Upper lobe of left lung (tissue), 6 donors: ENCODE results near the gene UNC80. TPM values are rescaled to one million over a fixed set of nuclear protein-coding genes. Genes with fewer than 3 reads are reported as not detected.

Experiments
- ATAC-seq, 2 donors: fragments of 200-7000 bp; cut with Tn5 transposase; one replicate each; pipeline ENCODE4 v1.9.1; 2022; ENCODE audit warnings: mild to moderate bottlenecking in 2 of 2, moderate library complexity in 2 of 2; ENCODE audit not compliant: low FRiP score in 2 of 2
- DNase-seq, 2 donors: peaks; one replicate each; pipeline ENCODE4 v3.0.0-alpha.2; 2019 to 2020
- H3K27ac ChIP-seq, 4 donors: fragments of 200-600 bp; sonication (generic); one replicate each; pipeline ENCODE4 v1.5.1; 2016 to 2019
- H3K27me3 ChIP-seq, 4 donors: fragments of 200-600 bp; sonication (generic); one replicate each; pipeline ENCODE4 v1.5.1; 2017 to 2019
- H3K36me3 ChIP-seq, 4 donors: fragments of 200-600 bp; sonication (generic); one replicate each; pipeline ENCODE4 v1.5.1; 2016 to 2019
- H3K4me1 ChIP-seq, 4 donors: fragments of 200-600 bp; sonication (generic); one replicate each; pipeline ENCODE4 v1.5.1; 2018 to 2019
- H3K4me3 ChIP-seq, 4 donors: fragments of 200-600 bp; sonication (generic); one replicate each; pipeline ENCODE4 v1.5.1; 2017 to 2019; ENCODE audit warnings: mild to moderate bottlenecking in 2 of 4, moderate library complexity in 1 of 4
- H3K9me3 ChIP-seq, 4 donors: fragments of 200-600 bp; sonication (generic); one replicate each; pipeline ENCODE4 v1.5.1; 2018 to 2019
- CTCF ChIP-seq, 6 experiments: fragments of 450-650 bp in 4 of 6; fragments of 200-600 bp in 2 of 6; sonication (generic) in 2 of 6; IDR thresholded peaks; one replicate each; pipeline ENCODE4 v1.5.1; 2016 to 2019; ENCODE audit warnings: antibody characterized with exemption in 6 of 6
- EP300 ChIP-seq, 4 donors: sonication (generic); formaldehyde crosslinking; IDR thresholded peaks; one replicate each; pipeline ENCODE4 v1.5.1; 2017; ENCODE audit warnings: antibody characterized with exemption in 4 of 4, control low read depth in 2 of 4
- POLR2A ChIP-seq, 4 donors: fragments of 450-650 bp; IDR thresholded peaks; one replicate each; pipeline ENCODE4 v1.5.1; 2016 to 2017; ENCODE audit warnings: antibody characterized with exemption in 4 of 4, mild to moderate bottlenecking in 2 of 4
- POLR2AphosphoS5 ChIP-seq, 2 donors: sonication (generic); formaldehyde crosslinking; IDR thresholded peaks; one replicate each; pipeline ENCODE4 v1.5.1; 2017; ENCODE audit warnings: antibody characterized with exemption in 2 of 2
- WGBS, 2 donors: methylation state at CpG; one replicate each; pipeline ENCODE4 v1.1.5; 2017 to 2018; 5-methylcytosine and 5-hydroxymethylcytosine counted together
- total RNA-seq, 6 donors: library from RNA; depleted of rRNA in 4 of 6; stranded (reverse); fragments of >200 nt in 4 of 6; gene quantifications; one replicate each; pipeline versions ENCODE4 v1.1.0 to v1.2.1, GENCODE V29; 2016 to 2021
- donor health status: DM: no; HTN: no; CAD: no; lungs with moderate emphysema.
- donor health status: DM: no; HTN: yes; CAD: no; lungs with severe emphysema.

Gene UNC80
- total RNA-seq, 6 donors from 2014 or later, result under 0.01 to 0.39 (median 0.13) TPM; not detected in 1

GRCh38 chr2:209965723-209966122 lies 194.1 kb downstream of the UNC80 start:
- no peak for DNase-seq
- H3K4me3 ChIP-seq, result no peak overlapping the region

GRCh38 chr2:209969692-209970091 lies 198.1 kb downstream of the UNC80 start:
- TF ChIP-seq CTCF (IDR thresholded peaks at IDR 0.05) (no peak), EP300 (IDR thresholded peaks at IDR 0.05) (no peak), POLR2AphosphoS5 (IDR thresholded peaks at IDR 0.05) (no peak), POLR2A (IDR thresholded peaks at IDR 0.05) (no peak)
- ATAC-seq (no peak), DNase-seq (no peak)
- H3K27me3 ChIP-seq, result no peaks in the 10 kb centered on the region
- no peaks in the 10 kb centered on the region for H3K9me3 ChIP-seq
- H3K4me1 ChIP-seq, result no peaks in the 10 kb centered on the region
- WGBS, 2 donors, result 92 to 94% methylated on average over 4 of the region's 4 CpGs
- H3K27ac ChIP-seq, result no peak overlapping the region
- H3K36me3 ChIP-seq, result no peaks in the 10 kb centered on the region
- H3K4me3 ChIP-seq, result no peak overlapping the region

More at GRCh38 chr2:209965723-209966122, 194.1 kb downstream of the UNC80 start:
- no peak for TF ChIP-seq POLR2A (IDR thresholded peaks at IDR 0.05)
- no peak for TF ChIP-seq EP300 (IDR thresholded peaks at IDR 0.05)
- no peak for TF ChIP-seq POLR2AphosphoS5 (IDR thresholded peaks at IDR 0.05)
- TF ChIP-seq CTCF (IDR thresholded peaks at IDR 0.05), result no peak
- Histone ChIP-seq H3K27ac (no peak overlapping the region), H3K36me3 (no peaks in the 10 kb centered on the region), H3K4me1 (peaks cover 0 to 3% (median under 1%) of the 10 kb centered on the region in 4 donors), H3K9me3 (no peaks in the 10 kb centered on the region), H3K27me3 (no peaks in the 10 kb centered on the region)
- WGBS, 2 donors, result 81 to 91% methylated on average over 2 of the region's 2 CpGs
- no peak for ATAC-seq

- H3K27me3 ChIP-seq, result no peaks in the 10 kb centered on the region
- no peak overlapping the region for H3K4me3 ChIP-seq
- ATAC-seq (no peak), DNase-seq (no peak)
- no peaks in the 10 kb centered on the region for H3K36me3 ChIP-seq
- H3K4me1 ChIP-seq, result no peaks in the 10 kb centered on the region
- TF ChIP-seq EP300 (IDR thresholded peaks at IDR 0.05), result no peak
- no peak for TF ChIP-seq POLR2AphosphoS5 (IDR thresholded peaks at IDR 0.05)
- no peak for TF ChIP-seq CTCF (IDR thresholded peaks at IDR 0.05)
- no peak for TF ChIP-seq POLR2A (IDR thresholded peaks at IDR 0.05)
- H3K9me3 ChIP-seq, result no peaks in the 10 kb centered on the region
- no peak overlapping the region for H3K27ac ChIP-seq
- WGBS, 2 donors, result 59 to 75% methylated on average over 2 of the region's 2 CpGs
Measured at GRCh38 chr2:209970271-209970670, 198.6 kb downstream of the UNC80 start.

GRCh38 chr2:209970711-209971110 lies 199.1 kb downstream of the UNC80 start:
- Histone ChIP-seq H3K27me3 (no peaks in the 10 kb centered on the region), H3K4me3 (no peak overlapping the region), H3K4me1 (no peaks in the 10 kb centered on the region), H3K27ac (no peak overlapping the region), H3K36me3 (no peaks in the 10 kb centered on the region), H3K9me3 (no peaks in the 10 kb centered on the region)
- ATAC-seq, result no peak
- no peak for DNase-seq
- TF ChIP-seq POLR2A (IDR thresholded peaks at IDR 0.05) (no peak), EP300 (IDR thresholded peaks at IDR 0.05) (no peak), POLR2AphosphoS5 (IDR thresholded peaks at IDR 0.05) (no peak), CTCF (IDR thresholded peaks at IDR 0.05) (no peak)
- WGBS, 2 donors, result 63 to 66% methylated on average over 4 of the region's 4 CpGs

GRCh38 chr2:209973328-209973727 lies 201.7 kb downstream of the UNC80 start:
- no peak overlapping the region for H3K4me3 ChIP-seq
- H3K4me1 ChIP-seq, result no peaks in the 10 kb centered on the region
- no peak for TF ChIP-seq POLR2A (IDR thresholded peaks at IDR 0.05)
- no peak for TF ChIP-seq CTCF (IDR thresholded peaks at IDR 0.05)
- TF ChIP-seq POLR2AphosphoS5 (IDR thresholded peaks at IDR 0.05), result no peak
- no peak for TF ChIP-seq EP300 (IDR thresholded peaks at IDR 0.05)
- no peak overlapping the region for H3K27ac ChIP-seq
- ATAC-seq (no peak), DNase-seq (no peak)
- H3K27me3 ChIP-seq, result no peaks in the 10 kb centered on the region
- H3K36me3 ChIP-seq, result no peaks in the 10 kb centered on the region
- no peaks in the 10 kb centered on the region for H3K9me3 ChIP-seq
- WGBS, 2 donors, result 0 to 4% methylated on average over 1 of the region's 1 CpG
